T1000 (cell line): ENCODE results near the gene SOX5.
"Not testable (repeated sequence)": the region's sequence is repeated elsewhere in the genome, so short reads cannot be mapped to it uniquely, and the experiment has no call there.

Experiments
- DNase-seq: peaks from one replicate; lab custom pipeline; 2025; ENCODE audit warnings: mixed read lengths; lab: John Stamatoyannopoulos, UW

The SOX5 gene

DNA sequence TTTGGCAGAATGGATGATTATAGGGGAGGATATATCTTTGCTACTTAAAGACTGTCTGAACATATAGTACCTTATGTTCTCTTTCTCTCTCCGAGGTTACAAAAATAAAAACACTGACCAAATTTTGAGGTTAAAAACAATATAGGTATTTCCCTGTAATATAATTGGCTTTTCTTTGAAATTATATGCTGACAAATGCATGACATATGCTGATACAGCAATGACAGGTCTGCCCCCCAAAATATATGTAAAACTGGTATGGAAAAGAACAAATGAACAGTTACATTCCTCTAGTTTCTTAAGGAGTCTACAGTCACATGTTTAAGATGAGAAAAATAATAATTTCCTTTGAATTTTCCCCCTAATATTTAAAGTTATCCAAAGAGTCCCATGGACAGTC is 405.7 kb downstream of the SOX5 start:
- DNase-seq: no peak

DNA sequence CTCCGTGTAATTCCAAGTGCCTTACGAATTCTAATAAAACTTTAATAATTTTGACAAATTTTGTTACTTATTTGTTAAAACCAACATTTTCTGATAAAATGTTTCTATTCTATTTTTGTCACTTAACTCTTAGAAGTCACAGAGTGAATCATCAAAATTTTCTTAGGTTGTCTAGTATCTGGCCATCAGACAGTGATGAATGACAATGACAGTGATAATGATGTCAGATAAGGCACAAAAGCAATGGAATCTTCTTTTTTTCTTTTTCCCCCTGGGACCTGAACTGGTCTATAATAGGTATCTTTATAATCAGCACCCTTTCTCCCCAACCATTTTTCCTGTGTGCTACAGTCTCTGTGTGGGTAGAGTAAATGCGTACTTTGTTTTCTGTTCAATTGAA is 407.3 kb downstream of the SOX5 start:
- DNase-seq: no peak

DNA sequence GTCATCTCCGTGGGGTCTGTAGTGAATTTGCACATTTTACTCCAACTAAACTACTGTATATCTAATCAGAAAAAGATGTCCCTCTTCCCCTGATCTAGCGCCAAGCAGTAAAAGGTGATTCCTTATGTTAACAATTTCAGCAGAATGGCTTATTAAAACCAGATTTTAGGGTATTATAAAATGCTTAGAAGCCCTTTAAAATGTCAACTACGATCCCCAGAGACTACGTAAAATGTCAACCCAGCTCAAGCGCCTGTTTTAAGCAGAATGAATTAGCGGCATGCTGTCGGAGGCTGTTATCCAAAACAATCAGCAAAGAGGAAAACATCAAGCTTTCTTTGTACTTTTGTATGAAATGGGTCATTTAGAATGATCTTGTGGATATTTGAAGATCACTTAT is 408.9 kb downstream of the SOX5 start:
- DNase-seq: no peak

DNA sequence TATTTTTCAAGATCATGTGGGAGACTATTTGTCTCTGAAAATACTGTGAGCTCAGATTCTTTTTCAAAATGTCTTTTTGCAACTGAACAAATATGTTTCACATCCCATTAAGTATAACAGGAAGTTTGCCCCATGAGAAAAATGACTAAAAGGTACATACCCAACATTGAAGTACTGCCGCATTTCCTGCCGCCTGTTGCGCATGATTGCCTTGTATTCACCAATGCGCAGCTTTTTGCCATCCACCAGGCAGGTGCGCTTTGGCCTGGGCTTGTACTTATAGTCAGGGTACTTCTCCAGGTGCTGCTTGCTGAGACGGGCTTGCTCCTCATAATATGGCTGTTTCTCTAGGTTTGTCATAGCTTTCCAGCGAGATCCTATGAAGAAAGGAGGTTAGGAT is 413.2 kb downstream of the SOX5 start:
- DNase-seq: no peak

DNA sequence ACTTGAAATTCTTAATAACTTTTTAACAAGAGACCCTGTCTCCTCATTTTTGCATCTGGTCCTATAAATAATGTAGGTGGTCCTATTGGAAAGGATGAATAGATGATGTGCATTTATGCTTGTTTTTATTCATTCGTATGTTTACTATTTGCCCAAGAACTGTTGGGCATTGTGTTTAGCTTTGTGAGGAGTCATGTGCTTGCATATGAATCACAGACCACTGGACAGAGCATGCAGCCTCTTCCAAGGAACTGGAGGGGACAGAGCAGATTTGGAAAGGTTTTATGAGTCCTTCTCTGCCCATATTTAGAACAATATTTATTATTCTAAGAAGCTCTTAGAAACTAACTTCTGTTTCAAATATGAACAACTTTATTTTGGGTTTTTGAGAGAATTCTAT is 414.0 kb downstream of the SOX5 start:
- DNase-seq: no peak

DNA sequence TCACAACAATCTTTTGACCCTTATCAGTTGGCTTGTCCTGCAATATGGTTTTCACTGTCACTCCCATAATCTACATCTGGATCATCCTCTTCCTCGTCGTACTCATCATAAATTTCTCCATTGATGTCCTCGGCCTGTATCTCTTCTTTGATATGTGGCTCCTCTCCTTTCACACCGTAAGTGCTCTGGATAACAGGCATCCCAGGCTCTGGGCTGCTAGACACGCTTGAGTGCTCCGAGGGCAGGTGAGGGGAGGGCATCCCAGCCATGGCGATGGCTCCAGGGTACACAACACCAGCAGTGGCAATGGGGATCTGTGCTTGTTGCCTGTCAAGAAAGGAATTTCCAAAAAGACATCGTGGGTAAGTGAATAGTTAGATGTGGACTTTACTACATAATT is 415.3 kb downstream of the SOX5 start:
- DNase-seq: no peak

DNA sequence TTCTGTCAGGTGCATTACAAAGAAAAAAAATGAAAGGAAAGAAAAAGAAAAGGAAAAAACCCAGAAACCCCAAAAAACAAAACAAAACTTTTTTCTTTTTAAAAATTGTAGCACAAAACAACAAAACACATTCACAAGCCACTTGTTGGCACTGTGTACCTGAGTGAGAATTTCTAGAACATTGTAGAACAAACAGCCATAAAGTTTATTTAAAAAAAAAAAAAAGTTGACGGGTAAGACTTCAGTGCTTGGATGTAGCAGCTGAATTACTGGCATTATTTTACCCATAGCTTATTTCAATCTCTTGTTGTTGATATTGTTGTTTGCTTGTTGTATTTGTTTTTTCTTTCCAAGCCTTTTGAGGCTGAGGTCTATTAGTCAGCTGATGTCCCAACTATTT is 415.8 kb downstream of the SOX5 start:
- DNase-seq: no peak

DNA sequence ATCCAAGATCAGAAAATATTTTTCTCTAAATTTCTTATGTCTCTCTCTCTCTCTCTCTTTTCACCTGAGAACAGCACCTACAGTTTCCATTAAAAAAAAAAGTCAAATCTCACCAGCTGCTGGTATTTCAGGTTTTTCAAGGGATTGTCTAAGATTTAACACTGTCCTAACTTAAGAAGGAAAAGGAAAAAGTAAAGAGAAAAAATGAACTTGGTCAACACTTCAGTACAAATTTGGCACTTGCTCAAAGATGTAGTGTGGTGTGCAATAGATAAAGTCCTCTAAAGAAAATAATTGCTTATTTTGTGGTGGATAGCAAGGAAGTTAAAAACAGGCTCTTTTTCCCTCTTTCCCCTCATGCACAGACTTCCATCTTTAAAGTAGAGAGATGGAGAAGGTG is 416.2 kb downstream of the SOX5 start:
- DNase-seq: no peak

DNA sequence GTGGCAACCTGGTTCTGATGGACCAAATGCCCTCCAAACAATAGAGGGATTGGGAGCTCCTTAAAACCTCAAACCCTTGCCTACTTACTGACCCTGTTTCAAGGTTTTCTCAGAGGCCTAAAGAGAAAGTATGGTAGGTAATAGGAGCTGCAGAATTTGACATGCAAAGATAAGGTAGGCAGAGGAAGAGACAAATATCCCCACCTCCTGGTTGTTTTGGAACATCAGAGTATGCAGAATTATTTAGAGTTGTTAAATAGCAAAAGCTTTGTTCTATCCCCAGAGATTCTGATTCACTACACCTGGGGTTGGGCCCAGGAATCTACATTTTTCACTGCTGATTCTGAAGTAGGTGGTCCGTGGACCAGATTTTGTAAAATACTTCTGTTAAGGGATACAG is 421.2 kb downstream of the SOX5 start:
- DNase-seq: no peak

DNA sequence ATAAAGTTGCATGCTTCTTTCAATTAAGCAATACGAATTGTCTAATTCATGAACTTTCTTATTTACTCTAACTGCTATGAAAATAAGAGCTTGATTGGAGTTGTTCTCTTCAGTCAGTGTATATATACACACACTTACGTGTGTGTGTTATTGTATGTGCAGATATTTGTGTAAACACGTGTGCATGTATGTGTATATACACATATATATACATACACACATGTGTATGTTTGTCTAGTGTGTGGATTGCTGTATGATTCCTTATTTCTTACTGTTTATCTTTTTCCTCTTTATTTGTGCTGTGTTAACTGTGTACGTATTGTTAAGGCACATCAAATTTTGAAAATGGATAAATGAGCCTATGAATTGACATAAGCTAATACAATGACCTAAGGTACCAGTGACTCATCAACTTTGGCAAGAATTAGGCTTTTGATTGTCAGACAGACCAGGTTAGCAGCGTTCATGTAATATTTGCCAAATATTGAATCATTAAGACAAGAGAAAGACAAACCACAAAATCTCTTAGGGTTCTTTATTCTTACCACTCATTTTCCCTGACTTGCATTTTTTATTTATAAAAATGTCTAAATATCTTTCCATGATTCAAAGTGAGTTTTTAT is 423.9 kb downstream of the SOX5 start:
- no peak for DNase-seq

DNA sequence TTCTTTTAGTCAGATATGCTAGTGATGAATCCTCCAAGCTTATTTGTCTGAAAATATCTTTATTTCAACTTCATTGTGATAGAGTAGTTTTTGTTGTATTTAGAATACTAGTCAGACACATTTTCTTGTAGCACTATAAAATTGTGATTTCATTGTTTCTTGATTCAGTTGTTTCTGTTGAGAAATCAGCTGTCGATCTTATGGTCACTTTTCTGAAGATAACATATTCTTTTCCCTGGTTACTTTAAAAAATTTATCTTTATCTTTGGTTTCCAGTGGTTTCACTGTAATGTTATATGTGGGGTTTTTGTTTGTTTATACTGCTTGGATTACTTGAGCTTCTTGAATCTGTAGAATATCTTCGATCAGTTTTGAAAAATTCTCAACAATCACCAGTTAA is 426.1 kb downstream of the SOX5 start:
- no peak for DNase-seq

DNA sequence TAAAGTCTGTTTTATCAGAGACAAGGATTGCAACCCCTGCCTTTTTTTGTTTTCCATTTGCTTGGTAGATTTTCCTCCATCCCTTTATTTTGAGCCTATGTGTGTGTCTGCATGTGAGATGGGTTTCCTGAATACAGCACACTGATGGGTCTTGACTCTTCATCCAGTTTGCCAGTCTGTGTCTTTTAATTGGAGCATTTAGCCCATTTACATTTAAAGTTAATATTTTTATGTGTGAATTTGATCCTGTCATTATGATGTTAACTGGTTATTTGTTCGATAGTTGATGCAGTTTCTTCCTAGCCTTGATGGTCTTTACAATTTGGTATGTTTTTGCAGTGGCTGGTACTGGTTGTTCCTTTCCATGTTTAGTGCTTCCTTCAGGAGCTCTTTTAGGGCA is 430.0 kb downstream of the SOX5 start:
- not testable (repeated sequence) for DNase-seq

DNA sequence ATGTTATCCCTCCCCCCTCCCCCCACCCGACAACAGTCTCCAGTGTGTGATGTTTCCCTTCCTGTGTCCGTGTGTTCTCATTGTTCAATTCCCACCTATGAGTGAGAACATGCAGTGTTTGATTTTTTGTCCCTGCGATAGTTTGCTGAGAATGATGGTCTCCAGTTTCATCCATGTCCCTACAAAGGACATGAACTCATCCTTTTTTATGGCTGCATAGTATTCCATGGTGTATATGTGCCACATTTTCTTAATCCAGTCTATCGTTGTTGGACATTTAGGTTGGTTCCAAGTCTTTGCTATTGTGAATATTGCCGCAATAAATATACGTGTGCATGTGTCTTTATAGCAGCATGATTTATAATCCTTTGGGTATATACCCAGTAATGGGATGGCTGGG is 433.7 kb downstream of the SOX5 start:
- DNase-seq: not testable (repeated sequence)

DNA sequence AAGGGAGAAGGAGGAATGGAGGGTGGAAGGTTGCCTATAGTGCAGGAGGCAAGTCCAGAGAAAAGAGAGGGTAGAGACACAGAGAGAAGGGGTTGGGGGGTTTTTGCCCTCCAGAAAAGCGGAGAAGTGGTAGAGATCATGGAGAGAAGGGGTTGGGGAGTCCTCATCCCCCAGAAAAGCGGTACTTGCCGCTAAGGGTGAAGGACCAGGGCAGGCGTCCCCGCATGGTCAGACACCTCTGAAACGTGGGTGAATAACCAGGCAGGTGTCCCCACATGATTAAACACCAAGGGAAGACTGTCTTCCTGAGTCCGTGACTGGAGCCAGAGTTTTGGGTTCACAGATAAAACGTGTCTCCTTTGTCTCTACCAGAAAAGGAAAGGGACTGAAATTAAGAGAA is 439.0 kb downstream of the SOX5 start:
- DNase-seq: no peak

DNA sequence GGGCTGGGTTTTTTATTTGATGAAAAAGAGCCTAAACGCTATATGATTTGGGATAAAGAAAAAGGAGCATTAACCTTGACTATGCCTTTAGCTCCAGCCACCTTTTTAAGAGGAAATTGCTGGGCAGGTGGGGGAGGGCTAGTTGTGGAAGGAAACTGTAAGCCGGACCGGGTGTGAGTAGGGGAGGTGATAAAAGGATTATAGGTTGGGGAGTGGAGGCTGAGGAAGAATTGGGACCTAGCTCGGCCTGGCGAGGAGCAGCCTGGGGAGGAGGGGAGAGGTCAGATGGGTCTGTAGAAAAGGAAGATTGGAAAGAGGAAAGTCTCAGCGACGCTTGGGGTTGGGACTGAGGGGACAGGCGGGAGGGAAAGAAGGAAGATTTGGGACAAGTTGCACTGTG is 439.6 kb downstream of the SOX5 start:
- not testable (repeated sequence) for DNase-seq

DNA sequence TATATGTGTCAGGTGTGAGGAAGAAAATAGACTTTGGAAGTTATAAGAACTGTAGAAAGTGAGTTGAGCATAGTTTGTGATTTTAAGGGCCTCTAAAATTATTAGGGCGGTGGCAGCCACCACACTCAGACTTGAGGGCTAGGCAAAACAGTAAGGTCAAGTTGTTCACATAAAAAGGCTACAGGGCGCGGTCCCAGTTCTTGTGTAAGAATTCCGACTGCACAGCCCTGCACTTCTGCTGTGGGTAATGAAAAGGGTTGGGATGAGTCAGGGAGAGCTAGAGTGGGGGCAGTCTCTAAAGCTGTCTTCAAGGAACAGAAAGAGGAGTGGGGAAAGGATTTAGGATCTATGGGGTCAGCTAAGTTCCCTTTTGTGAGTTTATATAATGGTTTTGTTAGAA is 441.7 kb downstream of the SOX5 start:
- not testable (repeated sequence) for DNase-seq

DNA sequence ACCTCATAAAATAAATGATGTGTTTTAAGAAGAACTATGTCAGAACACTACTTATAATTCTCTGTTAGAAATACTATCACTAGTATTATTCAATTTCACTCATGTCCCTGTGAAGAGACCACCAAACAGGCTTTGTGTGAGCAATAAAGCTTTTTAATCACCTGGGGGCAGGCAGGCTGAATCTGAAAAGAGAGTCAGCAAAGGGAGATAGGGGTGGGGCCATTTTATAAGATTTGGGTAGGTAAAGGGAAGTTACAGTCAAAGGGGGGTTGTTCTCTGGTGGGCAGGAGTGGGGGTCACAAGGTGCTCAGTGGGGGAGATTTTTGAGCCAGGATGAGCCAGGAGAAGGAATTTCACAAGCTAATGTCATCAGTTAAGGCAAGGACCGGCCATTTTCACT is 443.7 kb downstream of the SOX5 start:
- not testable (repeated sequence) for DNase-seq

DNA sequence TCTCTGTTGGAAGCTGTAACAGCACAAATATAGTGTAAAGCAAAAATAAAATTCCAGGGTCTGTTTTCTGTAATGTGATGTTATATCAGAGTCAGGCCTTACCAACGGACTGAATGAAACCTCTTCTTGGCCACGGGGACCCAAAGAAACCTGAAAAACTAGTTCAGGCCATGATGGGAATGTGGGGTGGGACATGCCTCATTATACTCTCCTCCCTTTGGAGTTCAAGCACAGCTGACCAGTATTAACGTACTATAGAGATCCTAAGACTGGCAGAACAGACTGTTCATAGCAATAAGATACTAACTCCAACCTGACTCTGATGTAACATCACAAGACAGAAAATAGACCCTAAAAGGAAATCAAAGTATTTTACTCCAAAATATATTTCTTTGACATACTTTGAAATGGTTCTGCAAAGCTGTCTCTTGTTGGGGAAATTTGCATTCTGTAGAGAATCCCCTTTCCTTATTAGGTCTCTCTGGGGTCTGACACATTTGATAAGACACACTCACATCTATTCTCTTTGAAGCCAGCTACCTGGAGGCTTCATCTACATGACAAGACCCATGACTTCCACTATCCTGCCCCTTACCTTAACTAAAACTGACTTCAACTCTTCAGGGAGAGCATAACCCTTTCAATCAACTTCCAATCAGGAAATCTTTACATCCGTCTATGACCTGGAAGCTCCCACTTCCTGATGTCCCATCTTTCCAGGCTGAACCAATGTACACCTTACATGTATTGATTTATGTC is 444.6 kb downstream of the SOX5 start:
- DNase-seq: no peak

DNA sequence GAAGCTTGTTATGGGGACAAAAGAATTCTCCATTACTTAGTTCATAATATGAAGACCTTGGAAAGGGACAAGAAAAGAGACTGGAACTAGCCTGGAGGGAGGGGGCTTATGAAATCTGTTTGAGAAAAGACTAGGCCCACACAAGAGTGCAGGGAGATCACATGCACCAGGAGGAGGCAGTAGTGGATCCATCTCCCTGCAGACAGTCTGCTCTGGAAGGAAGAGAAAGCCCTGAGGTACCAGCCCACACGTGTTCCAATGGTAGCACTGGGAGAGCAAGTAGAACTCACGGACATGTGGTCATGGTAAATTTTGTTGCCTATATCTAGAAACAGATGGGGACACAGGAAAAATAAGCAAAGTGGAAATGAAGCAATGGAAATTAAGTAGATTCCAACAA is 445.4 kb downstream of the SOX5 start:
- DNase-seq: no peak

DNA sequence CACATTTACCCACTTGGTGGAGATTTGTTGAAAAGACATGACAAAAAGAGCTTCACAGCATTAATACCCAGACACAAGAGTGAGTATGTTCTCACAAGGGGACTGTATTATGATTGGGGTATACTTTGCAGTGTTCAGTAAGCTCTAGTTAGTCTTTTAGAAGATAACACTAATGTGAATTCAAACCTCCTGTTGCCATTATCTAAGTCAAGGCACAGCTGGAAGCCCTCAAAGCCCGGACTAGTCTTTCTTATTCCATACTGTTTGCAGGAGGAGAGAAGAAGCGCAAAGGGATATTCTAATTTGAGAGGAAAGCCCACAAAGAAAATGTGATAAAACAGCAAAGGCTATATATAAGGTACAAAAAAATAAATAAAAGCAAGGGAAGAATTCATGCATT is 445.9 kb downstream of the SOX5 start:
- DNase-seq: no peak

DNA sequence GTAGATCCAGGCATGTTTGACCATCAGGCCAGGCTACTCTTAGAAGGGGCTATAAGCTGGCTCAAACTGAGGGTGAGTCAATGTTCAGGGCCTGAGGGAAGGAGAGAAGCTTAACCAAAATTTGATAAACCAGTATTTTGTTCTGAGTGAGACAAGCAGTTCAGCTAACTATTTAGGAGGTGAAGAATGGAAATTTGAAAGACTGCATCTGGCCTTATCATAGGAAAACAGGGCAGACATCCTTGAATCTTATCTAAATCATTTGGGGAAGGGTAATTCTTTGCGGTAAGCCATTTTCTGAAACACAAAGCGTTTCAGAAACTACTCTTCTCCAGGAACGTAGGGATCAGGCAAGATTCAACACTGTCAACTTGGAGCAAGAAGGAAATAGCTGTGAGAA is 447.2 kb downstream of the SOX5 start:
- DNase-seq: no peak

DNA sequence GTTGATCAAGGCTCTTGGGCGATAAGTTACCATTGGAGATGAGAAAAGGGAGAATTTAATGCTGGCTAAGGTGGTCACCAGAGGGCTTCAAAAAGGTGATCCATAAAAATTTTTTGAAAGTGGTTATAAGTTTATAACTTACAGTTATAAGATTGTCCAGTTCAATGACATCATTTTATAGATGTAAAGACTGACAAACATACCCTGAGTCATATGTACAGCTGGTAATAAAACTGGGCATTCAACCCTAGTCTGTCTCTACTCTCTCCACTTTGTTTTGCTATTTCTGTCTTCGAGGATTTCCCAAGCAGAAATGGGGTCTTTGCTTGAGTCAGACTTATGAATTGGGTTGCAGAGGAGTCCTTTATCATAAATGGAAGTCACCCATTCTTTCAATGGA is 454.0 kb downstream of the SOX5 start:
- no peak for DNase-seq

DNA sequence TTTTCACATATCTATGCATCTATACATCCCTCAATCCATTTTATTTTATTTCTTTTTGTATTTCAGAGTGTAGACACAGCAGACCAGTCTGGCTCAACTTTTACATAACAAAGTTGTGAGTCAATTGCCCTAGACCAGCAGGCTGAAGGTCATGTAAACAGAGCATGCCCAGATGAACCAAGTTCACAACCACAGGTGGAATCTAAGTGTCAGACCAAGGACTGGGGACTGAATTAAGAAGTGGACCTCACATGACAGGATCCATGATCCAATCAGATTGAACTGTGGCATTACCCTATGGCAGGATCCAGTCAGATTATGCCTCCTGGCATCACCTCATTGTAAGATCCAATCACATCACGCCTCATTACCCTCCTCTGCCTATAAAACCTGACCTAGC is 455.8 kb downstream of the SOX5 start:
- no peak for DNase-seq

DNA sequence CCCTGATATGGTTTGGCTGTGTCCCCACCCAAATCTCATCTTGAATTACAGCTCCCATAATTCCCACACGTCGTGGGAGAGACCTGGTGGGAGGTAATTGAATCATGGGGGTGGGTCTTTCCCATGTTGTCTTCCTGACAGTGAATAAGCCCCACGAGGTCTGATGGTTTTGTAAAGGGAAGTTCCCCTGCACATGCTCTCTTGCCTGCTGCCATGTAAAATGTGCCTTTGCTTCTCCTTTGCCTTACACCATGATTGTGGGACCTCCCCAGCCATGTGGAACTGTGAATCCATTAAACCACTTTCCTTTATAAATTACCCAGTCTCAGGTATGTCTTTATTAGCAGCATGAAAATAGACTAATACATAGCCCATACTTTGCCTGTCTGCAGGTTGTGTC is 458.4 kb downstream of the SOX5 start:
- DNase-seq: not testable (repeated sequence)
